SIG-M5 treated with dmso at 0.1 percent for 504 hours (cell line): Measurements from ENCODE around the gene PARP16.

Source experiments
- DNase-seq: peaks from one replicate; lab custom pipeline; 2025; ENCODE audit not compliant: unreplicated experiment; lab: John Stamatoyannopoulos, UW

Gene PARP16, protein sequence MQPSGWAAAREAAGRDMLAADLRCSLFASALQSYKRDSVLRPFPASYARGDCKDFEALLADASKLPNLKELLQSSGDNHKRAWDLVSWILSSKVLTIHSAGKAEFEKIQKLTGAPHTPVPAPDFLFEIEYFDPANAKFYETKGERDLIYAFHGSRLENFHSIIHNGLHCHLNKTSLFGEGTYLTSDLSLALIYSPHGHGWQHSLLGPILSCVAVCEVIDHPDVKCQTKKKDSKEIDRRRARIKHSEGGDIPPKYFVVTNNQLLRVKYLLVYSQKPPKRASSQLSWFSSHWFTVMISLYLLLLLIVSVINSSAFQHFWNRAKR

DNA sequence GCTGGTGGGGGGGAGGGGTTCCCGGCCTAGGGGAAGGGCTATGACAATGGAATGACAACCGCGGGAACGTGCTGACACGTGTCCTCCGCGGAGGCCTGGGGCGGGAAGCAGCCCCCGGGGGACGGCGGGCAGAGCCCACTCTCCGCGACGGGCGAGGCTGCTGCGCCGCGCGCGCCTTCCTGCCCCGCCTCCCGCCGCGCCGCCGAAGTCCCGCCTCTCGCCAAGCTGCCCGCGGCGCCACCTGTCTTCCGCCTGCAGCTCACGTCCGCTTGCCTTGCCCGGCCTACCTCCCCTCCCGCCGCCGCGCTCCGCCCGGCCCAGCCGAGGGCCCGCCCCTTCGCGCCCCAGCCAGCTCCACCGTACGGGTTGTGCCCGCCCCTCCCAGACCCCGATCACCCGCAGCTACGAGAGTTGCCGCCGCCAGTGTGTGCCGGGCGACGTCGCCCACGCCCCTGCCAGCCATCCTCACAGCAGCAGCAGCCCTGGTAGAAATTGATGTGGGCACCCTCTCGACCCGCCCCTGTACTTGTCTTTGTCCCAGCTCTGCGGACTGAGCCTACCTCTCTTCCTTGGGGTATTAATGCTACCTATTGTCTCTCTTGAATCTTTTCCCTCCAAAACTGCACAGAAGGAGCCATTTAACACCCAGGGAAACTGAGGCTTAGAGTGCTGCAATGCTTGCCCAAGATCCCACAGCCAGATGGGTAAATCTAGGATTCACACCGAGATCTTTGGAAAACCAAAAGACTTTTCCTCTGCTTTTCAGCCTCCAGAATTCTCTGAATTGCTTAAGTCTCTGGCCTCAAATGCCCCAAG is at the start of gene PARP16:
Gene PARP16 (minus strand): TSS at position 180 of the 816 bp plus-strand sequence. CDS start 457 bp downstream, outside the sequence.
- DNase-seq: peak; percentile 85

DNA sequence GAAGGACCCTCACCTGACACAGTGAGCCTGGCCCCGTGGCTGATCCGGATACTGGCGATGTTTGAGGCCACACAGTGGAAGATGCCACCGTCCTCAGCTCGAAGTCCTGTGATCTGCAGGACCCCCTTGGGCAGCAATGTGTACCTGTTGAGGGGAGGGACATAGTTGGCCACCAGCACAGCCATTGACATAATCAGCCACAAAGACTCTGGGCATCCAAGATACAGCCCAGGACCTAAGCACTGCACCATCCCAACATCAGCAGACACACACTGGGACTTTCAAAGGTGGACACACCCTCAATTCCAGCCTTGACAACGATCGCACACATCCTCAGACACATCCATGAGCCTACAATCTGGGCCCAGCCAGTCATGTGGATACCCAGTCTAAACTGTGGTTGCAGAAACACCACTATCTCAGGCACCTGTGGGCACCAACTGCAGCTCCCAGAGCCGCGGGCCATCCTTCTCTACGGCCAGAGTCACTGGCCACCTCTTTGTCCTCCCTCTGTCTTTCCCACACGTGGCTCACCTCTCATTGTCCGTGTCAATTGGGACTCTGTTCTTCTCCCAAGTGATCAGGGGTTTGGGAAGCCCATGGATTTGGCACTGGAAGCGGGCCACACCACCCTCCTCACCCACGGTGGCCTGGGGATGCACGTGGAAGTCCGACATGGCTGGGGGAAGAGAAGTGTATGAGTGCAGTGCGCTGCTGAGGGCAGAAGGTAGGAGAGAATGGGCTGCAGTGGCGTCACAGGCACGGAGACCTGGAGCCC is 48.8 kb upstream of the PARP16 start:
- no peak for DNase-seq

GRCh38 chr15:65334586-65335231 is 48.0 kb upstream of the PARP16 start:
- DNase-seq: no peak

- DNase-seq: no peak
Observed at GRCh38 chr15:65333856-65334255, 47.2 kb upstream of the PARP16 start.

DNA sequence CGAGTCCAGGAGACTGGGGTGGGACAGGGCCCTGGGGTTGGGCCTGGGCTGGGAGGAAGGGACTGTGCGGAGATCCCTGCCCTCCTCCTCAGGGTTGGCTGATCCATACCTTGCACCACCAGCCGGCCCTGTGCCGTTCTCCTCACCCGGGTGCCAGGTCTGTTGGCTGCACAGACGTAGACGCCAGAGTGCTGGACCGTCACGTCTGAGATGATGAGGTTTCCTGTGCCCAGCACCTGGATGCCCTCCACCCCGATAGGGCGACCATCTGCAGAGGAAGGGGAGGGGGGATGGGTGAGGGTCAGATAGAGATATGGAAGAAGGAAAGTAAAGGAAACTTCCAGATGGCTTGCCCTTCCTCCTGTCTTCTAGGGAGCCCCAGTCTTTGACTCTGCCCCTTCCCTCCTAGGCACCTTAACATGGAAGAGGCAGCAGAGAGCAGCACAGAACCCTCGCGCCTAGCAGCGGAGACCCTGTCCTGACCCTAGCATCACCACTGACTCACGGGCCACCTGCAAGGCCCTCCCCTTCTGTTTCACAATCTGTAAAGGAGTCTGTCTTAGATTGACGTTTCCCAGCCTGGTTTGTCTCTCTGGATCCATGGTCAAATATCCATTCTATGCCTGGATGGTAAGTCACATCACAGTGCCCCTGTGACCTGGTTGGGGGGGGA is 46.6 kb upstream of the PARP16 start:
- DNase-seq: no peak

DNA sequence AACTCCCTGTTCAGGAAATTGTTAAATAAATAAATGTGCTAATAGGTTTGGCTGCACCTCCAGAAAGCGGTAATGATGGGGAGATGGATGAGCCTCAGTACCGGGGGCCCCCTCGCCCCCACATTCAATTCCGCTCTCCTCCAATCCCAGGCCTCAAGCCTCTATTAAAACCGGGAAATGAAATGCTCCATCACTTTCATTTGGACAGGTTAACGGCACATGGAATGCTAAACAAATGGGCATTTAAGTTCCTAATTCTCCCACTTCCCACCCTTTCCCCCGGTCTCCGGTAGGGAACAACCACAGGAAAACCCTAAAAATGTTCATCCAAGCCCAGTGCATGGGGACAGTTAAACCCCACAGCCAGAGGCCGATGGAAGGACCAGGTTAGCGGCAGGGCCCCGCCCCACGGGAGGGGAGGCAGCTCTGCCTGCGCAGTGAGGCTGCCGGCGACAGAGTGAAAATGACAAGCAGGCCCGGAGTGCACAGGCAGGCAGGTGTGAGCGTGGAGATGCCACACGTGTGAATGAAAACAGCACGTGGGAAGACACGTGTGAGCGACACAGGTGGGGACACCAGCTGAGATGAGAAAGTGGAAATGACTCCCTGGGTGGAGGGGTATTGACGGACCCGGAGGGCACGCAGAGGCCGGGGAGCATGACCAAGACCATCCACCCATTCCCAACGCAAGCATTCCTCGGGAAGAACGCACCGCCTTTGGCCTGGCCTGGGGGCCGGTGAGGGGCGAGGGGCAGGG is 45.9 kb upstream of the PARP16 start:
- DNase-seq: no peak

- DNase-seq: no peak
Observed at GRCh38 chr15:65331811-65332210, 45.1 kb upstream of the PARP16 start.

- DNase-seq: no peak
Observed at GRCh38 chr15:65330934-65331645, 44.4 kb upstream of the PARP16 start.

DNA sequence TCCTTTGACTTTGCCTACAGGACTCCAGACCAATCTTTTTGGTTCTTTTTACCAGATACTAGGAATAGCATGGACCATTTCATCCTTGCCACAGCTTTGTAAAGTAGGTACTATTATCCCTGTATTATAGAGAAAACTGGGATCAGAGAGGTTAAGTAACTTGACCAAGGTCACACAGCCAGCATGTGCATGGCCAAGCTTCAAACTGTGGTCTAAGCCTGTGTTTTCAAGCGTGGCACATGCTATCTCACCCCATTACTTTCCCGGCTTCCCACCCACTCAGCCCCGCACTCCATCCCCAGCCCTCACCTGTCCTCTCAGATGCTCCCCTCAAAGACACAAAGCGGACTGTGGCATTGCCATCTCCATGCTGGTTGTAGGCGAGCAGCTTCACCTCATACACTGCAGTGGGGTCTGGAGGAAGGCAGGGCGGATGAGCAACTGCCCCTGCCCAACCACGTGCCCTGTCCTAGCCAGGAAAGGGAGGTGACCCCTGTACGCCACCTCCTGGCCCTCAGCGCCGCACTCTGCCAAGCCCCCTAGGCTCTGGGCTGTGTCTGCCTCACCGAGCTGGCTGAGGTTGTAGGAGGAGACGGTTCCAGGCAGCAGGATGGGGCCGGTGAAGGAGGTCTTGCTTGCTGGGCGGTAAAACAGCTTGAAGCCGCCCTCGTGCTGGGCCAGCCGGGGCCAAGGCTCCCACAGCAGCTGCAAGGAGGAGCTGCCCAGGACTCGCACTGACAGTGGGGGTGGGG is 43.5 kb upstream of the PARP16 start:
- DNase-seq: no peak

GRCh38 chr15:65329288-65329983 is 42.8 kb upstream of the PARP16 start:
- no peak for DNase-seq

GRCh38 chr15:65328506-65329287 is 42.0 kb upstream of the PARP16 start:
- DNase-seq: no peak

- no peak for DNase-seq
Observed at GRCh38 chr15:65327651-65328393, 41.1 kb upstream of the PARP16 start.

- DNase-seq: no peak
Observed at GRCh38 chr15:65326818-65327217, 40.1 kb upstream of the PARP16 start.

DNA sequence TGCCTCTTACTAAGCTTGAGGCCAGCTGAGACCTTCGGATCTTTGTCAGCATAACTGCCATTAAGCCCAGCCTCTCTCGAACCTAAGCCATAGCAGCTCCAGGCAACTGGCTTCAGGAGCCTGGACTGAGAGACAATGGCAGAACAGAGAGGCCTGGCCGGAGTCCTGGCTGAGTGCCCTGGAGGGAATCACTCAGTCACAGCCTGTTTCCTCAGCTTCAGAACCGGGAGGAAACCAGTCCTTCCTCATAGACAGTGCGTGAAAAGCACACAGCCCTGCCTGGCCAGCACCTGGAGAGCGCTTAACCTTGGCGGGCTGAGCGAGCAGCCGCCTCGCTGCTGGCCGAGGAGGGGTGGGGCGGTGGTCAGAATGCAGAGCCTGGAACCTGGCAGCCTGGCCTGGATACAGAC is 39.4 kb upstream of the PARP16 start:
- DNase-seq: no peak

DNA sequence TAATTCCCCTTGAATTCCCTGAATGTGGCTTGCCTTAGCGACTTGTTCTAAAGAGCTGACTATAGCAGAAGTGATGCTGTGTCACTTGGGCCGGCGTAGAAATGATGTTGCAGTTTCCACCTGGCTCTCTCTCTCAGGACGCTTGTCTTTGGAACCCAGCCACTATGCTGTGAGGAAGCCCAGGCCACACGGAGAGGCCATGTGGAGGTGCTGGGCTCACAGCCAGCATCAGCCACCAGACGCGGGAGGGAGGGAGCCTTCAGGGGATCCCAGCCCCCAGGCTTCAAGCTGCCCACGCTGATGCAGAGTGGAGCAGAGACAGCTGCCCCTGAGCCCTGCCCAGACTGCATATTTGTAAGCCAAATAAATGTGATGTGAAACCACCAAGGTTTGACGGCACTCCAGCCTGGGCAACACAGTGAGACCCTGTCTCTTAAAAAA is 36.4 kb upstream of the PARP16 start:
- no peak for DNase-seq

DNA sequence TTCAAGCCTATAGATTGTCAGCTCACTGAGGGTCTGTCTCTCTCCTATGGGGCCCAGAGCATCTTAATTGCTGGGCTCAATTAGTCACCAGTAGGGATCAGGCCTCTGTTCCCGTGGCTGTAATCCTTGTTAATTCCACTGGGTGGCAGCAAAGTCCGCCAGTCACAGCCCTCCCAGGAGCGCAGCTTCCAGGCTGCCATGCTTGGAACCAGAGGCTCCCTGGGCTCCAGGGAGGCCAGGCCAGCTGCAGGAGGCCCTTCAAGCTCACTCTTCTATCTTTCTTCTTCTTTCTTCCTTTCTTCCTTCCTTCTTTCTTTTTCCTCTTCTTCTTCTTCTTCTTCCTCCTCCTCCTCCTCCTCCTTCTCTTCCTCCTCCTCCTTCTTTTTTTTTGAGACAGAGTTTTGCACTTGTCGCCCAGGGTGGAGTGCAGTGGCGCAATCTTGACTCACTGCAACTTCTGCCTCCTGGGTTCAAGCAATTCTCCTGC is 32.2 kb upstream of the PARP16 start:
- DNase-seq: peak; percentile 72
